Chondrocyte (in vitro differentiated cells): Measurements from ENCODE around the gene SMIM17. TPM values are rescaled to one million over a fixed set of nuclear protein-coding genes. Genes with fewer than 3 reads are reported as not detected.

Experiments
- DNase-seq: peaks from one replicate; pipeline ENCODE4 v3.0.0; 2021; ENCODE audit warnings: mixed read lengths, low spot score
- H3K27ac Mint-ChIP-seq: one replicate; pipeline ENCODE4 v1.8.0; 2021; ENCODE audit warnings: mild to moderate bottlenecking, moderate library complexity, mixed read lengths; ENCODE audit not compliant: unreplicated experiment
- H3K27me3 Mint-ChIP-seq: 2 replicates; pipeline ENCODE4 v1.8.0; 2021; ENCODE audit warnings: low read depth, mixed read lengths
- H3K36me3 Mint-ChIP-seq: 2 replicates; pipeline ENCODE4 v1.8.0; 2021; ENCODE audit warnings: low read depth, mixed read lengths
- H3K4me1 Mint-ChIP-seq: 2 replicates; pipeline ENCODE4 v1.8.0; 2021; ENCODE audit warnings: low read depth, mild to moderate bottlenecking, mixed read lengths
- H3K4me3 Mint-ChIP-seq: one replicate; pipeline ENCODE4 v1.8.0; 2021; ENCODE audit warnings: mild to moderate bottlenecking, moderate library complexity, mixed read lengths; ENCODE audit not compliant: unreplicated experiment
- H3K9me3 Mint-ChIP-seq: 2 replicates; pipeline ENCODE4 v1.8.0; 2021; ENCODE audit warnings: low read depth, mixed read lengths
- total RNA-seq: library from RNA; stranded (reverse); gene quantifications from 3 replicates; pipeline ENCODE4 v1.2.1, GENCODE V29; 2021
- TF ChIP-seq, protein P1 (sequence below): fragments of 200-600 bp; sonication (generic); IDR thresholded peaks from 2 replicates; pipeline ENCODE4 v1.5.0; 2021; ENCODE audit warnings: antibody characterized with exemption, mild to moderate bottlenecking, moderate library complexity

Gene SMIM17
- total RNA-seq, 1 donor from 2014 or later: 0.20 TPM

DNA sequence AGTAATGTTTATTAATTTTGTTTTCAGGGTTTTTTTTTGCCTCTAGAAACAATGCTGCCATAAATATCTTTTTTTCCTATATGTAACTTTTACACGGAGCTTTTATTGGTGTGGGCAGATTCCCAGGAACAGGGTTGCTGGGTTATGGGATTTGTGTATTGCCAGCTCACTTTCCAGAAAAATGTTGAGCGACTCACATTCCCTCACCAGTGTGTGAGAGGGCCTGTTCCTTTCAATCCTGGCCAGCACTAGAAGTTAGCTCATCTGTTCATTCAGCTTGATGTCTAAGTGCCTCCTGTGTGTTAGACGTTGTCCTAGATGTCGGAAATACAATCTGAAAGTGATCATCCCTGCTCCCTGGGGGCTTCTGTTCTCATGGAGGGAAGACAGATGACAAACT is 45.3 kb upstream of the SMIM17 start:
- TF ChIP-seq, protein P1, sequence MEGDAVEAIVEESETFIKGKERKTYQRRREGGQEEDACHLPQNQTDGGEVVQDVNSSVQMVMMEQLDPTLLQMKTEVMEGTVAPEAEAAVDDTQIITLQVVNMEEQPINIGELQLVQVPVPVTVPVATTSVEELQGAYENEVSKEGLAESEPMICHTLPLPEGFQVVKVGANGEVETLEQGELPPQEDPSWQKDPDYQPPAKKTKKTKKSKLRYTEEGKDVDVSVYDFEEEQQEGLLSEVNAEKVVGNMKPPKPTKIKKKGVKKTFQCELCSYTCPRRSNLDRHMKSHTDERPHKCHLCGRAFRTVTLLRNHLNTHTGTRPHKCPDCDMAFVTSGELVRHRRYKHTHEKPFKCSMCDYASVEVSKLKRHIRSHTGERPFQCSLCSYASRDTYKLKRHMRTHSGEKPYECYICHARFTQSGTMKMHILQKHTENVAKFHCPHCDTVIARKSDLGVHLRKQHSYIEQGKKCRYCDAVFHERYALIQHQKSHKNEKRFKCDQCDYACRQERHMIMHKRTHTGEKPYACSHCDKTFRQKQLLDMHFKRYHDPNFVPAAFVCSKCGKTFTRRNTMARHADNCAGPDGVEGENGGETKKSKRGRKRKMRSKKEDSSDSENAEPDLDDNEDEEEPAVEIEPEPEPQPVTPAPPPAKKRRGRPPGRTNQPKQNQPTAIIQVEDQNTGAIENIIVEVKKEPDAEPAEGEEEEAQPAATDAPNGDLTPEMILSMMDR: no peak
- no peak for DNase-seq
- H3K36me3 Mint-ChIP-seq: peaks cover 26% of the 10 kb centered on the region
- H3K27ac Mint-ChIP-seq: no peak overlapping the region
- H3K4me3 Mint-ChIP-seq: no peak overlapping the region
- no peaks in the 10 kb centered on the region for H3K27me3 Mint-ChIP-seq
- peaks cover 13% of the 10 kb centered on the region for H3K4me1 Mint-ChIP-seq
- H3K9me3 Mint-ChIP-seq: peaks cover 29% of the 10 kb centered on the region

GRCh38 chr19:56601375-56601774 is 41.6 kb upstream of the SMIM17 start:
- peaks cover 46% of the 10 kb centered on the region for H3K36me3 Mint-ChIP-seq
- H3K9me3 Mint-ChIP-seq: peaks cover 45% of the 10 kb centered on the region
- H3K4me1 Mint-ChIP-seq: peaks cover 2% of the 10 kb centered on the region
- TF ChIP-seq, protein P1: no peak
- no peak overlapping the region for H3K27ac Mint-ChIP-seq
- DNase-seq: no peak
- H3K4me3 Mint-ChIP-seq: no peak overlapping the region
- no peaks in the 10 kb centered on the region for H3K27me3 Mint-ChIP-seq

GRCh38 chr19:56603829-56604228 is 39.1 kb upstream of the SMIM17 start:
- no peak overlapping the region for H3K27ac Mint-ChIP-seq
- H3K9me3 Mint-ChIP-seq: peaks cover 60% of the 10 kb centered on the region
- TF ChIP-seq, protein P1: no peak
- H3K27me3 Mint-ChIP-seq: no peaks in the 10 kb centered on the region
- DNase-seq: no peak
- H3K4me3 Mint-ChIP-seq: no peak overlapping the region
- H3K4me1 Mint-ChIP-seq: no peaks in the 10 kb centered on the region
- H3K36me3 Mint-ChIP-seq: peaks cover 50% of the 10 kb centered on the region

- DNase-seq: no peak
- Mint-ChIP-seq H3K4me1 (peaks cover 10% of the 10 kb centered on the region), H3K27me3 (no peaks in the 10 kb centered on the region), H3K9me3 (peaks cover 63% of the 10 kb centered on the region), H3K36me3 (peaks cover 48% of the 10 kb centered on the region), H3K27ac (no peak overlapping the region), H3K4me3 (no peak overlapping the region)
- TF ChIP-seq, protein P1: no peak
Observed at GRCh38 chr19:56608274-56608964, 34.5 kb upstream of the SMIM17 start.

- no peak overlapping the region for H3K27ac Mint-ChIP-seq
- H3K36me3 Mint-ChIP-seq: peaks cover 49% of the 10 kb centered on the region
- H3K9me3 Mint-ChIP-seq: peaks cover 70% of the 10 kb centered on the region
Observed at GRCh38 chr19:56611288-56611687, 31.7 kb upstream of the SMIM17 start.

More at GRCh38 chr19:56611288-56611687, 31.7 kb upstream of the SMIM17 start:
- TF ChIP-seq, protein P1: no peak
- peaks cover 10% of the 10 kb centered on the region for H3K4me1 Mint-ChIP-seq
- H3K27me3 Mint-ChIP-seq: no peaks in the 10 kb centered on the region
- no peak for DNase-seq
- no peak overlapping the region for H3K4me3 Mint-ChIP-seq
